K562 (cell line): ENCODE results near the gene ZMYM1. TPM values are rescaled to one million over a fixed set of nuclear protein-coding genes. Genes with fewer than 3 reads are reported as not detected.

ENCODE experiments used
- EP400 ChIP-seq: fragments of 450-650 bp; IDR thresholded peaks from 2 replicates; pipeline ENCODE4 v1.6.1; 2017; ENCODE audit warnings: antibody characterized with exemption, mild to moderate bottlenecking, moderate library complexity
- GTF2E2 ChIP-seq: fragments of 200-800 bp; sonication (Bioruptor generic); IDR thresholded peaks from 2 replicates; pipeline ENCODE4 v1.6.1; 2016; ENCODE audit warnings: missing genetic modification characterization, missing compliant biosample characterization
- KDM4B ChIP-seq, 2 experiments: fragments of 450-650 bp in 1 of 2; sonication (generic) in 1 of 2; IDR thresholded peaks; 2 replicates each; pipeline ENCODE4 v1.6.1; 2016 to 2017; ENCODE audit warnings: borderline replicate concordance in 2 of 2, antibody characterized with exemption in 1 of 2, low read depth in 1 of 2, mild to moderate bottlenecking in 1 of 2
- POLR2H ChIP-seq: IDR thresholded peaks from 2 replicates; pipeline ENCODE4 v1.6.1; 2016; ENCODE audit warnings: missing genetic modification characterization, low read depth, mild to moderate bottlenecking, control low read depth, missing compliant biosample characterization, moderate library complexity
- ZNF347 ChIP-seq: fragments of 450-650 bp; formaldehyde crosslinking; IDR thresholded peaks from 2 replicates; pipeline ENCODE4 v1.4.0; 2020; ENCODE audit warnings: low read depth, mild to moderate bottlenecking, moderate library complexity
- polyA plus RNA-seq, 8 experiments: library from polyadenylated mRNA; depleted of rRNA in 4 of 8; stranded (reverse) in 5 of 8; unstranded in 3 of 8; fragments of >200 nt; fragmentation: Nextera tagmentation in 2 of 8; fragmentation: Illumina TruSeq in 1 of 8; extraction: Ambion mirVana in 2 of 8; extraction: Trizol in 1 of 8; gene quantifications; 2 replicates each; pipeline versions ENCODE4 v1.2.1 to v1.2.3, GENCODE V29; 2011 to 2014; ENCODE audit warnings: inconsistent platforms in 1 of 8, missing spikeins in 1 of 8
- total RNA-seq, 7 experiments: library from RNA; depleted of rRNA in 6 of 7; stranded (reverse); fragments of >200 nt in 6 of 7; fragmentation: Illumina TruSeq in 2 of 7; extraction: Trizol in 2 of 7; gene quantifications; 2 replicates each; pipeline versions ENCODE4 v1.2.1 to v1.2.3, GENCODE V29; 2011 to 2021; ENCODE audit warnings: low replicate concordance in 1 of 7
- TF ChIP-seq, protein P1 (sequence below), 2 experiments: IDR thresholded peaks; 2 replicates each; pipeline ENCODE4 v1.6.1; 2011; ENCODE audit warnings: borderline replicate concordance in 1 of 2, control low read depth in 1 of 2, low read depth in 1 of 2, low read length in 1 of 2, mild to moderate bottlenecking in 1 of 2, mixed read lengths in 1 of 2, moderate library complexity in 1 of 2; ENCODE audit not compliant: insufficient read depth in 1 of 2, insufficient read length in 1 of 2, poor library complexity in 1 of 2, severe bottlenecking in 1 of 2; ENCODE audit errors: extremely low read depth in 1 of 2
- TF ChIP-seq, protein P2 (sequence below): fragments of 200-800 bp; sonication (Bioruptor generic); IDR thresholded peaks from 2 replicates; pipeline ENCODE4 v1.6.1; 2017; ENCODE audit warnings: missing genetic modification characterization, missing compliant biosample characterization

The ZMYM1 gene
- total and polyA plus RNA-seq, 9 of the 15 experiments (the other 6 are each of a cell fraction or from before 2014, with no cell fraction given), result 7.5 to 25.4 (median 15.8) TPM

DNA sequence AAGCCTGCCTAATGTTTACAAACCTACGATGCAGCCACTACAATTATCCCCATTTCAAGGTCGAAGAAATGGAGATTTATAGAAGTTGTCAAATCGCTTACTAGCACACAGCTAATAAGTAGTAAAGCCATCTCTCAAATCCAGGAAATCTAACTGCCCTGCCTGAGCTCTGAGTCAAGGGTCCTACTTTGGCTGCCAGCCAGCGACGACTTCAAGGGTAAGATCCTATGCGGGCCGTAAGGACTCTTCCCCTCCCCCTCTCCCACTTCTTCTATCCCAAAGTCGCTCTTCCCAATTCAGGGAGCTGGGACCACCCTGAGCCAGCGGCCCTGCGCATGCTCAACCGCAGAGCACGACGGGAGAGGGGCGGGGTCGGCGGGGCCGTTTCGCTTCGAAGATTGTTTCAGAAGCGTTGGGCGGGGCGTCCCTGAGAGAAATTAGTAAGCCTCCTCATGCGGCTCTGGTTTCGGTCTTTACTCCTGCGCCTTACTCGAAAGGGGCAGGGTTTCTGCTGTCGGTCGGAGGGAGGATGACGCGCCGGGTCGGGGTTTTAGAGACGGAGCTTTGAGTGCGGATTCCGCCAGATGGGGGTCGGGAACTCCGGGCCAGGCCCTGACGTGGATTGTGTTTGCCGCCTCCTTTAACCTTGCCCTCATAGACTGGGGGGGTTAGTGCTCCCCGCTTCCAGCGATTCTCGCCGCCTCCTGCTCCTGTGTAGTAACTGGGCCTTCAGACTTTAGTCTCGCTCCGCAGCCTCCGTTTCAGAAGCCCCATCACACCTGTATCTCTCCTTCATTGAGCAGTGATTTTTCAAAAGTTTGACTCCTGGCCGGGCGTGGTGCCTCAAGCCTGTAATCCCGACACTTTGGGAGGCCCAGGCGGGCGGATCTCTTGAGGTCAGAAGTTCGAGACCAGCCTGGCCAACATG is at the start of gene ZMYM1 (continued):
- TF ChIP-seq, protein P1, sequence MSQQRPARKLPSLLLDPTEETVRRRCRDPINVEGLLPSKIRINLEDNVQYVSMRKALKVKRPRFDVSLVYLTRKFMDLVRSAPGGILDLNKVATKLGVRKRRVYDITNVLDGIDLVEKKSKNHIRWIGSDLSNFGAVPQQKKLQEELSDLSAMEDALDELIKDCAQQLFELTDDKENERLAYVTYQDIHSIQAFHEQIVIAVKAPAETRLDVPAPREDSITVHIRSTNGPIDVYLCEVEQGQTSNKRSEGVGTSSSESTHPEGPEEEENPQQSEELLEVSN (IDR thresholded peaks at IDR 0.05; ENCODE audit: borderline replicate concordance in 1 of 2, extremely low read depth in 1 of 2, insufficient read depth in 1 of 2, insufficient read length in 1 of 2, low read depth in 1 of 2, low read length in 1 of 2, poor library complexity in 1 of 2, severe bottlenecking in 1 of 2), result peak; percentile 56 to 65
- TF ChIP-seq GTF2E2 (tag) (peak; percentile 73), KDM4B (IDR thresholded peaks at IDR 0.05; ENCODE audit: borderline replicate concordance in 2 of 2, low read depth in 1 of 2) (peak in 1 of 2 experiments; percentile 19; a peak in 1 of 4 replicates), ZNF347 (CRISPR knock-in tag) (no peak), POLR2H (tag) (peak; percentile 86), EP400 (peak; percentile 95)
- TF ChIP-seq, protein P2, sequence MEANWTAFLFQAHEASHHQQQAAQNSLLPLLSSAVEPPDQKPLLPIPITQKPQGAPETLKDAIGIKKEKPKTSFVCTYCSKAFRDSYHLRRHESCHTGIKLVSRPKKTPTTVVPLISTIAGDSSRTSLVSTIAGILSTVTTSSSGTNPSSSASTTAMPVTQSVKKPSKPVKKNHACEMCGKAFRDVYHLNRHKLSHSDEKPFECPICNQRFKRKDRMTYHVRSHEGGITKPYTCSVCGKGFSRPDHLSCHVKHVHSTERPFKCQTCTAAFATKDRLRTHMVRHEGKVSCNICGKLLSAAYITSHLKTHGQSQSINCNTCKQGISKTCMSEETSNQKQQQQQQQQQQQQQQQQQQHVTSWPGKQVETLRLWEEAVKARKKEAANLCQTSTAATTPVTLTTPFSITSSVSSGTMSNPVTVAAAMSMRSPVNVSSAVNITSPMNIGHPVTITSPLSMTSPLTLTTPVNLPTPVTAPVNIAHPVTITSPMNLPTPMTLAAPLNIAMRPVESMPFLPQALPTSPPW, result peak; percentile 82
